Transverse colon (tissue), 4 donors: ENCODE measurements around the gene DLG2. TPM values are rescaled to one million over a fixed set of nuclear protein-coding genes. Genes with fewer than 3 reads are reported as not detected.

Experiments
- DNase-seq: peaks from one replicate; pipeline ENCODE4 v3.0.0-alpha.2; 2019
- H3K27ac ChIP-seq, 4 donors: fragments of 200-600 bp; sonication (generic); 2 replicates each; pipeline ENCODE4 v1.5.1; 2016 to 2018; ENCODE audit warnings: inconsistent platforms in 4 of 4
- H3K27me3 ChIP-seq: fragments of 200-600 bp; sonication (generic); 2 replicates; pipeline ENCODE4 v1.5.1; 2017; ENCODE audit warnings: inconsistent platforms
- H3K36me3 ChIP-seq, 4 donors: fragments of 200-600 bp; sonication (generic); 2 replicates each; pipeline ENCODE4 v1.5.1; 2017 to 2019; ENCODE audit warnings: inconsistent platforms in 4 of 4
- H3K4me1 ChIP-seq, 4 donors: fragments of 200-600 bp; sonication (generic); 2 replicates each; pipeline ENCODE4 v1.5.1; 2017 to 2020; ENCODE audit warnings: inconsistent platforms in 4 of 4
- H3K4me3 ChIP-seq, 4 donors: fragments of 200-600 bp; sonication (generic); 1 replicate in 1 of 4; 2 replicates in 3 of 4; pipeline versions ENCODE4 v1.5.1 to v1.6.1; 2017 to 2019; ENCODE audit warnings: inconsistent platforms in 4 of 4
- H3K9me3 ChIP-seq, 2 donors: fragments of 200-600 bp; sonication (generic); 2 replicates each; pipeline ENCODE4 v1.5.1; 2017 to 2019; ENCODE audit warnings: inconsistent platforms in 2 of 2
- EP300 ChIP-seq: sonication (generic); formaldehyde crosslinking; IDR thresholded peaks from one replicate; pipeline ENCODE4 v1.6.1; 2017; ENCODE audit warnings: antibody characterized with exemption, low read depth
- POLR2A ChIP-seq: fragments of 450-650 bp; IDR thresholded peaks from one replicate; pipeline ENCODE4 v1.6.1; 2016; ENCODE audit warnings: antibody characterized with exemption, mild to moderate bottlenecking, moderate library complexity
- POLR2AphosphoS5 ChIP-seq, 3 donors: sonication (generic); formaldehyde crosslinking; IDR thresholded peaks; one replicate each; pipeline ENCODE4 v1.6.1; 2016; ENCODE audit warnings: antibody characterized with exemption in 3 of 3
- WGBS, 2 donors: methylation state at CpG; one replicate each; pipeline ENCODE4 v1.1.5; 2018; ENCODE audit warnings: low coverage in 1 of 2; 5-methylcytosine and 5-hydroxymethylcytosine counted together
- in situ Hi-C, 4 donors: fragments of 200-750 bp; cut with MboI; loops; one replicate each; pipeline versions ENCODE4 v1.15.0 to v1.15.1; 2017; ENCODE audit warnings: low sequenced_read_pairs in 3 of 4, low pct_ligation_motif_present in 1 of 4, low pct_unique_long_range_greater_than_20kb in 1 of 4
- intact Hi-C: fragments of 100-400 bp; cut with DNase I; formaldehyde crosslinking; loops from one replicate; pipeline ENCODE4 v1.15.1; 2023; ENCODE audit warnings: low total_unique reads
- total RNA-seq, 4 donors: library from RNA; depleted of rRNA; stranded (reverse); fragments of >200 nt; gene quantifications; one replicate each; pipeline ENCODE4 v1.1.0, GENCODE V29; 2016
- TF ChIP-seq, protein P1 (sequence below), 5 experiments: fragments of 200-600 bp in 3 of 5; fragments of 450-650 bp in 2 of 5; sonication (generic) in 3 of 5; IDR thresholded peaks; 1 replicate in 2 of 5; 2 replicates in 3 of 5; pipeline ENCODE4 v1.5.1; 2016 to 2017; ENCODE audit warnings: antibody characterized with exemption in 5 of 5, inconsistent platforms in 3 of 5, mild to moderate bottlenecking in 2 of 5, moderate library complexity in 1 of 5

DLG2 gene
- total RNA-seq, 4 donors from 2014 or later = 1.9 to 28.3 (median 3.7) TPM

DNA sequence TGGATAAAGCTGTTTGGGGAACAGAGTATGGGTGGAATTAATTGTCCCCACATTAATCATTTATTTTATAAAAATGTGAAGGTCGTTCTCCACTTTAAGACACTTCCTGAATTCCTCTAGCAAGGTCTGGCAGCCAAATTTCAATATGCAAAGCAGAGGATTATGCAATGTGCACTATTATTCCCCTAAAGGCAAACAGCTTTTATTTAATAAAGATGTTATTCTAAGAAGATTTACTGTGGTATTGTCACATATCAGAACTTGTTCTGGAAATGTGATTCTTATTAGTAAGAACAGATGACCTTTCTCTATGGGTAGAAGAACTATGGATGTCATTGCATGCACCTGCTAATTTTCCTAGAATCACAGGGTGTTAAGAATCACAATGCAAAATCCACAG lies 1212.2 kb downstream of the DLG2 start:
- TF ChIP-seq POLR2A = no peak
- no peak for TF ChIP-seq EP300
- TF ChIP-seq, protein P1, sequence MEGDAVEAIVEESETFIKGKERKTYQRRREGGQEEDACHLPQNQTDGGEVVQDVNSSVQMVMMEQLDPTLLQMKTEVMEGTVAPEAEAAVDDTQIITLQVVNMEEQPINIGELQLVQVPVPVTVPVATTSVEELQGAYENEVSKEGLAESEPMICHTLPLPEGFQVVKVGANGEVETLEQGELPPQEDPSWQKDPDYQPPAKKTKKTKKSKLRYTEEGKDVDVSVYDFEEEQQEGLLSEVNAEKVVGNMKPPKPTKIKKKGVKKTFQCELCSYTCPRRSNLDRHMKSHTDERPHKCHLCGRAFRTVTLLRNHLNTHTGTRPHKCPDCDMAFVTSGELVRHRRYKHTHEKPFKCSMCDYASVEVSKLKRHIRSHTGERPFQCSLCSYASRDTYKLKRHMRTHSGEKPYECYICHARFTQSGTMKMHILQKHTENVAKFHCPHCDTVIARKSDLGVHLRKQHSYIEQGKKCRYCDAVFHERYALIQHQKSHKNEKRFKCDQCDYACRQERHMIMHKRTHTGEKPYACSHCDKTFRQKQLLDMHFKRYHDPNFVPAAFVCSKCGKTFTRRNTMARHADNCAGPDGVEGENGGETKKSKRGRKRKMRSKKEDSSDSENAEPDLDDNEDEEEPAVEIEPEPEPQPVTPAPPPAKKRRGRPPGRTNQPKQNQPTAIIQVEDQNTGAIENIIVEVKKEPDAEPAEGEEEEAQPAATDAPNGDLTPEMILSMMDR (IDR thresholded peaks at IDR 0.05) = no peak
- TF ChIP-seq POLR2AphosphoS5 (IDR thresholded peaks at IDR 0.05) = no peak
- 33 to 39% methylated on average over 1 of the region's 1 CpG for WGBS, 2 donors
- H3K36me3 ChIP-seq = no peaks in the 10 kb centered on the region
- intact Hi-C loops (no loop called here), in situ Hi-C loops (no loop called here)
- DNase-seq = no peak
- no peak overlapping the region for H3K4me3 ChIP-seq
- no peaks in the 10 kb centered on the region for H3K4me1 ChIP-seq
- H3K9me3 ChIP-seq = no peaks in the 10 kb centered on the region
- no peaks in the 10 kb centered on the region for H3K27me3 ChIP-seq
- no peak overlapping the region for H3K27ac ChIP-seq

DNA sequence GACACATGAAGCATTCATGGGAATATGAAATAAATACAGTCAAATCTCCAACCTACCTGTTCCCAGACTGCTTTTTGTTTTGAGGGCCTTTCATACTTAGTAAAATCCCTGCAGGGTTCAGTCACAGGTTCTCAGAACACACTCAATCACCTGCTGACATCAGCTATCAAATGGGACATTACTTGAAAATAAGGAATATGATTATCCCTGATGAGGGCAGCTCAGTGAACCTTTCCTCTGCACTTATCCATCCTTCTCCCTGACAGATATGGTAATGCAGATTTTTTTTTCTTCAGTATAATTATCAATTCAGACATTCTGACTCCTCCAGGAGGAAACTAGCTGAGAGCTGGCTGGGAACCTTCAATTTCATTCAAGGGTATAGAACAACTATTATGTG lies 1213.6 kb downstream of the DLG2 start:
- intact Hi-C loops (no loop called here), in situ Hi-C loops (no loop called here)
- H3K36me3 ChIP-seq = no peaks in the 10 kb centered on the region
- no peak for DNase-seq
- H3K27me3 ChIP-seq = no peaks in the 10 kb centered on the region
- H3K9me3 ChIP-seq = no peaks in the 10 kb centered on the region
- TF ChIP-seq EP300 = no peak
- TF ChIP-seq POLR2AphosphoS5 (IDR thresholded peaks at IDR 0.05) = no peak
- TF ChIP-seq, protein P1 (IDR thresholded peaks at IDR 0.05) = no peak
- TF ChIP-seq POLR2A = no peak
- H3K27ac ChIP-seq = no peak overlapping the region
- H3K4me3 ChIP-seq = no peak overlapping the region
- no peaks in the 10 kb centered on the region for H3K4me1 ChIP-seq

DNA sequence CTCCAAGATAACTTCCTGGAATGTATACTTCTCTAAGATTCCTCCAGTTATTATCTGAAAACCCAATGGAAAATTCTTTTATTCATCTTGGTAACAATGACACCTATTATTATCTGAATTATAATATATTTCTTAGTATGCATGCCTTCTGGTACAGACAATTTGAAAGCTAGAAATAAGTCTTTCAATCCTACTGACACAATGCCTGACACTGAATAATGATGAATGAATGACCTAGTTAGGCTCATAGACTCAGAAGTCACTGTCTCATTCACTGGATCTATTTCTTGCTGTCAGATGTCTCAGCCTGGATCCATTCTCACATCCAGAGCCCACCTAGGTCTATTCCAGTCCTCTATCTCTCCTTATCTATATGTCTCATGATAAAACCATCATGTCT lies 1214.3 kb downstream of the DLG2 start:
- no peak for DNase-seq
- no peaks in the 10 kb centered on the region for H3K36me3 ChIP-seq
- in situ Hi-C loops = no loop called here
- intact Hi-C loops = no loop called here
- H3K9me3 ChIP-seq = no peaks in the 10 kb centered on the region
- H3K4me3 ChIP-seq = no peak overlapping the region
- no peaks in the 10 kb centered on the region for H3K27me3 ChIP-seq
- H3K4me1 ChIP-seq = no peaks in the 10 kb centered on the region
- no peak overlapping the region for H3K27ac ChIP-seq
- TF ChIP-seq, protein P1 (IDR thresholded peaks at IDR 0.05) = no peak
- TF ChIP-seq POLR2A (no peak), EP300 (no peak), POLR2AphosphoS5 (IDR thresholded peaks at IDR 0.05) (no peak)

DNA sequence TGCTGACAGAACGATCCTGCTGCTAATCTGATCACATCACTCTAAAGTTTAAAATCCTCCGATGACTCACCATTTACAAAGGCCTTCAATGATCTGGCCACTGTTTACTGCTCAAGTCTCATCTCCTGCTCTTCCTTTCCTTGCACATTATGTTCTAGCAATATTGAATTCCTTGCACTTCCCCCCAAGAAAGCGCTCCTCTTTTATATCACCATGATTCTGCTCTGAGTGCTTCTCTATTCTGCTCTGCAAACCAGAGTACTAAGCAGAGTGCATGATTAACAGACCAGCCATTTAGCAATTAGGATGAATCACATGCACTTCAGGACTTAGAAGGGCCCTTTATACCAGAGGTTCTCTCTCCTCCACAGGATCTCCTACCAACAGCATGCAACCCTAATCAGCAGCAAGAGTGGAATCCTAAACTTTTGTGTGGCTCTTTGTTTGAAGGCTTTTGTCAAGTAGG lies 1218.2 kb downstream of the DLG2 start:
- Histone ChIP-seq H3K27ac (no peak overlapping the region), H3K4me3 (no peak overlapping the region), H3K27me3 (no peaks in the 10 kb centered on the region), H3K9me3 (no peaks in the 10 kb centered on the region), H3K4me1 (no peaks in the 10 kb centered on the region), H3K36me3 (no peaks in the 10 kb centered on the region)
- intact Hi-C loops = no loop called here
- TF ChIP-seq POLR2A (no peak), POLR2AphosphoS5 (IDR thresholded peaks at IDR 0.05) (no peak), EP300 (no peak)
- TF ChIP-seq, protein P1 (IDR thresholded peaks at IDR 0.05) = no peak
- 85 to 93% methylated on average over 2 to 3 of the region's 3 CpGs for WGBS, 2 donors
- in situ Hi-C loops = no loop called here
- no peak for DNase-seq
